PC-9 (cell line): ENCODE results near the gene EP400.

ENCODE experiments used
- CTCF ChIP-seq: fragments of 200-600 bp; sonication (generic); conservative IDR thresholded peaks from 2 replicates; pipeline ENCODE4 v1.6.1; 2017; ENCODE audit warnings: mixed run types, antibody characterized with exemption, mild to moderate bottlenecking, moderate library complexity
- EZH2 ChIP-seq: fragments of 200-600 bp; sonication (generic); IDR thresholded peaks from 2 replicates; pipeline ENCODE4 v1.8.0; 2017; ENCODE audit warnings: antibody characterized with exemption, low read depth

- TF ChIP-seq CTCF (no peak), EZH2 (no peak)
Observed at GRCh38 chr12:132078190-132078589, 128.4 kb downstream of the EP400 start.
